DND-41 (cell line): ENCODE results near the gene TREH.

Experiments used
- CTCF ChIP-seq: IDR thresholded peaks from 2 replicates; pipeline ENCODE4 v1.5.1; 2012; ENCODE audit warnings: borderline replicate concordance, low read length, moderate library complexity, mild to moderate bottlenecking; ENCODE audit not compliant: poor library complexity, severe bottlenecking; ENCODE audit errors: extremely low read depth
- EZH2 ChIP-seq: IDR thresholded peaks from 3 replicates; pipeline ENCODE4 v1.6.1; 2012; ENCODE audit warnings: borderline replicate concordance, low read depth, mild to moderate bottlenecking, moderate library complexity, low read length, inconsistent platforms; ENCODE audit not compliant: severe bottlenecking

GRCh38 chr11:118615282-118615975, 64.0 kb downstream of the TREH start:
- TF ChIP-seq CTCF (no peak), EZH2 (no peak)
